A549 (cell line): ENCODE data around the gene POMT2. TPM values are rescaled to one million over a fixed set of nuclear protein-coding genes. Genes with fewer than 3 reads are reported as not detected.
A peak's percentile ranks its signal among the peaks of the same experiment; 100 is the strongest.

Experiments used
- ATAC-seq, 2 experiments: fragments of 200-7000 bp in 1 of 2; fragments of >200 bp in 1 of 2; cut with Nextera tagmentation in 1 of 2; cut with Tn5 transposase in 1 of 2; 3 replicates each; pipeline versions ENCODE4 v1.8.0 to v1.9.1; 2018 to 2020; ENCODE audit warnings: mild to moderate bottlenecking in 1 of 2, moderate library complexity in 1 of 2
- CTCF ChIA-PET: fragments of 300-600 bp; sonication (Branson Sonifier 250); formaldehyde crosslinking; extraction: SDS; loops from one replicate; lab custom pipeline; 2021; ENCODE audit warnings: antibody characterized with exemption, inconsistent platforms; lab: Yijun Ruan, JAX
- POLR2A ChIA-PET: fragments of 350-600 bp; formaldehyde crosslinking; extraction: SDS; loops from one replicate; lab custom pipeline; 2021; ENCODE audit warnings: antibody characterized with exemption, inconsistent platforms; lab: Yijun Ruan, JAX
- DNase-seq, 2 experiments: peaks; one replicate each; pipeline versions ENCODE4 v3.0.0 to v3.0.0-alpha.2; 2011 to 2016; ENCODE audit warnings: low read depth in 1 of 2, low spot score in 1 of 2
- FAIRE-seq: peaks from 2 replicates; lab custom pipeline; 2011; peaks lifted over from hg19 to GRCh38; lab: Jason Lieb, UNC
- H3K27ac ChIP-seq, 2 experiments: fragments of >200 bp; sonication (Bioruptor Twin); formaldehyde crosslinking; 3 replicates each; pipeline ENCODE4 v1.5.1; 2016 to 2017
- H3K4me1 ChIP-seq: fragments of >200 bp; sonication (Bioruptor Twin); formaldehyde crosslinking; 3 replicates; pipeline ENCODE4 v1.6.1; 2016
- H3K4me2 ChIP-seq: fragments of >200 bp; sonication (Bioruptor Twin); formaldehyde crosslinking; 3 replicates; pipeline ENCODE4 v1.6.1; 2016
- H3K4me3 ChIP-seq: fragments of >200 bp; sonication (Bioruptor Twin); formaldehyde crosslinking; 3 replicates; pipeline ENCODE4 v1.5.1; 2016
- H3K9me3 ChIP-seq: fragments of >200 bp; sonication (Bioruptor Twin); formaldehyde crosslinking; 3 replicates; pipeline ENCODE4 v1.6.1; 2016
- BCL3 ChIP-seq: fragments of >200 bp; sonication (Bioruptor Twin); formaldehyde crosslinking; IDR thresholded peaks from 3 replicates; pipeline ENCODE4 v1.6.1; 2016
- EHF ChIP-seq: fragments of 250-450 bp; sonication (Bioruptor Pico); IDR thresholded peaks from 2 replicates; pipeline ENCODE4 v1.5.0; 2020; ENCODE audit warnings: mild to moderate bottlenecking
- FOXS1 ChIP-seq: fragments of 250-450 bp; sonication (Bioruptor Pico); IDR thresholded peaks from 2 replicates; pipeline ENCODE4 v1.5.0; 2020; ENCODE audit warnings: mild to moderate bottlenecking, moderate library complexity
- HES2 ChIP-seq: fragments of >200 bp; sonication (Bioruptor Twin); formaldehyde crosslinking; IDR thresholded peaks from 2 replicates; pipeline ENCODE4 v1.6.1; 2016
- HMGXB4 ChIP-seq: fragments of 250-450 bp; sonication (Bioruptor Pico); IDR thresholded peaks from 2 replicates; pipeline ENCODE4 v1.5.0; 2021; ENCODE audit warnings: mild to moderate bottlenecking, moderate library complexity, borderline replicate concordance
- HOXB13 ChIP-seq: fragments of 250-450 bp; sonication (Bioruptor Pico); IDR thresholded peaks from 2 replicates; pipeline ENCODE4 v1.5.0; 2020; ENCODE audit warnings: low read depth, mild to moderate bottlenecking, moderate library complexity
- HOXB5 ChIP-seq: fragments of 250-450 bp; sonication (Bioruptor Pico); IDR thresholded peaks from 2 replicates; pipeline ENCODE4 v1.5.0; 2020; ENCODE audit warnings: mild to moderate bottlenecking, moderate library complexity
- JUNB ChIP-seq: fragments of >200 bp; sonication (Bioruptor Twin); formaldehyde crosslinking; IDR thresholded peaks from 2 replicates; pipeline ENCODE4 v1.6.1; 2016
- KDM1A ChIP-seq: fragments of 200-600 bp; sonication (generic); IDR thresholded peaks from 2 replicates; pipeline ENCODE4 v1.6.1; 2016; ENCODE audit warnings: low read depth, mild to moderate bottlenecking
- MYC ChIP-seq: IDR thresholded peaks from 2 replicates; pipeline ENCODE4 v1.6.1; 2012; ENCODE audit warnings: mild to moderate bottlenecking, inconsistent platforms, low read length, improper control_type of control experiment, borderline replicate concordance
- PBX3 ChIP-seq: IDR thresholded peaks from 2 replicates; pipeline ENCODE4 v1.6.1; 2012
- POLR2AphosphoS2 ChIP-seq: conservative IDR thresholded peaks from 2 replicates; pipeline ENCODE4 v1.6.1; 2012; ENCODE audit warnings: low read length, improper control_type of control experiment, inconsistent platforms
- RAD21 ChIP-seq, 2 experiments: fragments of >200 bp in 1 of 2; sonication (Bioruptor Twin) in 1 of 2; formaldehyde crosslinking in 1 of 2; IDR thresholded peaks in 1 of 2; conservative IDR thresholded peaks in 1 of 2; 2 replicates in 1 of 2; 3 replicates in 1 of 2; pipeline ENCODE4 v1.6.1; 2012 to 2018; ENCODE audit warnings: inconsistent platforms in 1 of 2
- REST ChIP-seq: fragments of 200-600 bp; sonication (generic); IDR thresholded peaks from 2 replicates; pipeline ENCODE4 v1.6.1; 2016; ENCODE audit warnings: antibody characterized with exemption, mild to moderate bottlenecking, moderate library complexity
- RNF2 ChIP-seq: fragments of 200-600 bp; sonication (generic); IDR thresholded peaks from 2 replicates; pipeline ENCODE4 v1.6.1; 2016; ENCODE audit warnings: low read depth, mild to moderate bottlenecking, antibody characterized with exemption, moderate library complexity, borderline replicate concordance
- SREBF2 ChIP-seq: fragments of 450-650 bp; IDR thresholded peaks from 2 replicates; pipeline ENCODE4 v1.6.1; 2014; ENCODE audit warnings: mild to moderate bottlenecking, moderate library complexity
- TFCP2L1 ChIP-seq: fragments of 250-450 bp; sonication (Bioruptor Pico); IDR thresholded peaks from 2 replicates; pipeline ENCODE4 v1.5.0; 2021; ENCODE audit warnings: mild to moderate bottlenecking
- ZFP36 ChIP-seq: fragments of 450-650 bp; IDR thresholded peaks from 2 replicates; pipeline ENCODE4 v1.6.1; 2014; ENCODE audit warnings: borderline replicate concordance; ENCODE audit not compliant: partially characterized antibody
- WGBS: methylation state at CpG from one replicate; pipeline ENCODE4 v1.1.6; 2017; ENCODE audit errors: missing lambda C conversion rate; 5-methylcytosine and 5-hydroxymethylcytosine counted together
- polyA plus RNA-seq, 4 experiments: library from polyadenylated mRNA; depleted of rRNA in 3 of 4; stranded (reverse); fragments of >200 nt; fragmentation: RNase III in 1 of 4; extraction: RNeasy Plus Mini Kit Qiagen cat#74134 plus additional on column Dnase treatment in 1 of 4; gene quantifications; 2 replicates in 3 of 4; 3 replicates in 1 of 4; pipeline ENCODE4 v1.2.3, GENCODE V29; 2011 to 2017

The POMT2 gene
- polyA plus RNA-seq, 2 of the 4 experiments (the other 2 are of a cell fraction): 27.1 to 38.7 TPM

GRCh38 chr14:77306851-77307496 is 13.7 kb downstream of the POMT2 start:
- FAIRE-seq (no peak), ATAC-seq (no peak), DNase-seq (no peak)
- H3K27ac ChIP-seq: peak overlapping the region; percentile 78
- no peak overlapping the region for H3K4me3 ChIP-seq
- CTCF ChIA-PET: interaction anchor here (0.9 to 19.2 kb wide), 6 partner anchors 5 to 434 kb away, joined by 3 to 622 read pairs (median 4); no protein-coding TSS in a partner anchor
- TF ChIP-seq ZFP36 (no peak), HMGXB4 (CRISPR knock-in tag) (no peak), FOXS1 (CRISPR knock-in tag) (no peak), BCL3 (no peak), JUNB (no peak), HOXB5 (CRISPR knock-in tag) (no peak), RAD21 (conservative IDR thresholded peaks at IDR 0.05 in 1 of 2, IDR thresholded peaks at IDR 0.05 in 1 of 2) (no peak), TFCP2L1 (CRISPR knock-in tag) (no peak), POLR2AphosphoS2 (no peak), EHF (no peak), HES2 (no peak)
- H3K4me2 ChIP-seq: peak overlapping the region; percentile 55
- POLR2A ChIA-PET: interaction anchor here (1.7 kb wide), 1 partner anchor 14 kb away, joined by 10 read pairs; the partner anchor contains the start of genes GSTZ1 and POMT2
- H3K9me3 ChIP-seq: no peaks in the 10 kb centered on the region
- H3K4me1 ChIP-seq: peaks cover 64% of the 10 kb centered on the region
- WGBS: 17% methylated on average over 3 of the region's 3 CpGs

GRCh38 chr14:77306416-77306815 is 14.3 kb downstream of the POMT2 start:
- no peak for FAIRE-seq
- peaks cover 68% of the 10 kb centered on the region for H3K4me1 ChIP-seq
- WGBS: 91% methylated on average over 3 of the region's 3 CpGs
- H3K27ac ChIP-seq: peak overlapping the region; percentile 78
- POLR2A ChIA-PET: interaction anchor here (1.7 kb wide), 1 partner anchor 15 kb away, joined by 10 read pairs; the partner anchor contains the start of genes GSTZ1 and POMT2
- DNase-seq: no peak
- ATAC-seq: no peak
- H3K4me3 ChIP-seq: no peak overlapping the region
- H3K4me2 ChIP-seq: peak overlapping the region; percentile 55
- TF ChIP-seq SREBF2 (no peak), MYC (no peak), RNF2 (no peak), KDM1A (no peak), PBX3 (no peak), HOXB13 (no peak), POLR2AphosphoS2 (no peak), REST (no peak)
- TF ChIP-seq, all 56 proteins: peak for 0
- H3K9me3 ChIP-seq: no peaks in the 10 kb centered on the region
- CTCF ChIA-PET: interaction anchor here (0.9 to 19.2 kb wide), 5 partner anchors 6 to 433 kb away, joined by 3 to 622 read pairs (median 4); no protein-coding TSS in a partner anchor
